GM19025 (cell line): ENCODE measurements around the gene DR1.
"Not testable (repeated sequence)": the region's sequence is repeated elsewhere in the genome, so short reads cannot be mapped to it uniquely, and the experiment has no call there.

Experiments
- ATAC-seq: cut with Tn5 transposase; IDR thresholded peaks from one replicate; pipeline ENCODE4 v1.9.1; 2021; ENCODE audit warnings: mild to moderate bottlenecking, low read depth, moderate library complexity; ENCODE audit not compliant: unreplicated experiment

DR1 gene

DNA sequence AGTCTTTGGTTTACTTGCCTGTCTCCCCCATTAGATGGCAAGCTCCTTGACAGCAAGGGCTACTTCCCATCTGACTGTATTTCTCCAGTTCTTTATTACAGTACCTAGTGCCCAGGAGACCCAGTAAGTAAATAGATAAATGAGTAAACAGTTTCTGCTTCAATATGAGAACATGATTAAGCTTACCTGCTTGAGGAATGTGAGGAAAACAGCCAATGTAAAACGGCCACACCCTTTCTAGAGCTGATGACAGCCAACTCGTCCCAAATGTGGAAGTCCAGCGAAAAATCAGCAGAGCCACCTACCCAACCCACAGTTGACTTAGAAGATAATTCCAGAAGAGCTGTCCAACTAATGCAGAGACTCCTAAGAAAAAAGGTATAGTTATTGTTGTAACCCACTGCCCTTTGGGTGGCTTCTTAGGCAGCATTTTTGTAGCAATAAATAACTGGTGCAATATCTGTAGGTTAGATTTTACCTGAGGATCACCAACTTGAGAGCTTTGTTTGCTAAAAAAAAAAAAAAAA is 6.5 kb upstream of the DR1 start:
- no peak for ATAC-seq

DNA sequence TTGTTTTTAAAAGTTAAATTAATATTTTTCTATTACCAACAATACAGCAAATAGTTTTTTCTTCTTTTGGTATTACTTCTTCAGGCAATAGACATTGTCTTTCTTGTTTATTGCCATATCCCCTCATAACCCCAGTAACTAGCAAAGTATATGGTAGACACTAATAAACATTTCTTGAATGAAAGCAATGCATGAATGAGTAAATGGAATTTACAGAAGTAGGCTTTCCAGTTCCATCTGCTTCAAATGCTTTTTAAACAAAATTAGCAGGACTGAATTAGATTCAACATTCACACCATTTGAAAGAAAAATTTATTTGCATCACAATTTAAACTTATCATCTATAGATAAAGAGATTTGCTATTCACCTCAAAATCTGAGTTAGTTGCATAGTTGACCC is 5.6 kb upstream of the DR1 start:
- ATAC-seq = no peak

DNA sequence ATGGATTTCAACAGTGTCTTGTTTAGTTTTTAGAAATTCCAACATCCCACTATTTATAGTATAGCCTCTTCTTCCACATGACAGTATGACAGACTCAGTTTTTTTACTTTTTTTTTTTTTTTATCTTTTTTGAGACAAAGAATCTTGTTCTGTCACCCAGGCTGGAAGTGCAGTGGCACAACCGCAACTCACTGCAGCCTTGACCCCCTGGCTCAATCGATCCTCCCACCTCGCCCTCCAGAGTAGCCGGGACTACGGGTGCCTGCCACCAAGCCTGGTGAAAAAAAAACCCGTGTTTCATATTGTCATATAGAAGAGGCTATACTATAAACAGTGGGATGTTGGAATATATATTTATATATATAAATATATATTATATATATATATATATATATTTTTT is 1.2 kb upstream of the DR1 start:
- ATAC-seq = no peak

DNA sequence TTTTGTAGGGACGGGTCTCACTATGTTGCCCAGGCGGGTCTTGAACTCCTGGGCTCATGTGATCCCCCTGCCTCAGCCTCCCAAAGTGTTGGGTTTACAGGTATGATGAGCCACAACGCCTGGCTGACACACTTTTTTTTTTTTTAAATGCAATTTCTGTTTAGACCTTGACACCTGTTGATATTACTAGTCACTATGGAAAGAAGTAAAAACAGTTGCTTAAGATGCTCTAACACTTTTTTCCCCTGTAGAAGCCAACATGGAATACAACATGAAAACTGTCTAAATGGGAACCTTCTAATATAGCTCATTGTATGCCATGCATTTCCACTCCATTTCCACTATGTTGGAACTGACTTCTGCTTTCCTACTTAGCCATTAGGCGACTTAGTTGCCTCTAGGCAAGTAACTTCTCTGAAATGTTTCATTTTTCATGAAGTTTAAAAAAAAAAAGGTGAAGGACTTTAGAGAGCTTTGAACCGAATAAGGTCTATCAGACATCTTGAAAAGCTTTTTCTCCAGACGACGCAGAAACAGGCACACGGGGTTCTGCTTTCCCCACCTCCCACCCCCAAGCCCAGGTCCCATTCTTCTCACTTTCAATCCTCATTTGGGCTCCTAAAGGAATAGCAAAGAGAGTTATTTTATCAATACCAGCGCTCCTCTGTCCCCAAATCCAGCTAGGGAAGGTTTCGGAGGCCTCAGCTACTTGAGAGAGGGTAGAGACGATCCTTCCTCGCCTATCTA is 648 bp upstream of the DR1 start:
- ATAC-seq = peak; percentile 2

DNA sequence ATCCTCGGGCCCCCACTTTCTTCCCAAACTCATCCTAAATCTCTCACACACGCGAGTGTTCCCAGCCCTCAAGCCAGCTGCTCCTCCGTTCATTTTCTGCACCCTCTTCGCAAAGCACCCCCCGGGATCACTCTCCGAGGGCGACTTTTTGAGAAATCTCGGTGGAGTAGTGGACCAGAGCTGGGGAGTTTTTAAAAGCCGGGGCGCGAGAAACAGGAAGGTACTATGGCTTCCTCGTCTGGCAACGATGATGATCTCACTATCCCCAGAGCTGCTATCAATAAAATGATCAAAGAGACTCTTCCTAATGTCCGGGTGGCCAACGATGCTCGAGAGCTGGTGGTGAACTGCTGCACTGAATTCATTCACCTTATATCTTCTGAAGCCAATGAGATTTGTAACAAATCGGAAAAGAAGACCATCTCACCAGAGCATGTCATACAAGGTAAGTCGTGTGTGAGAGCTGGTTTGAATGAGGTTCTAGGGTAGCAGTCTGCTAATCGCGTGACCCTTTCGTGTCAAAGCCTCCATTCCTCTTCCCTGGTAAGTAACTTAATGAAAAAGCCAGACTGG is 800 bp downstream of the DR1 start:
- ATAC-seq = peak; percentile 18

DNA sequence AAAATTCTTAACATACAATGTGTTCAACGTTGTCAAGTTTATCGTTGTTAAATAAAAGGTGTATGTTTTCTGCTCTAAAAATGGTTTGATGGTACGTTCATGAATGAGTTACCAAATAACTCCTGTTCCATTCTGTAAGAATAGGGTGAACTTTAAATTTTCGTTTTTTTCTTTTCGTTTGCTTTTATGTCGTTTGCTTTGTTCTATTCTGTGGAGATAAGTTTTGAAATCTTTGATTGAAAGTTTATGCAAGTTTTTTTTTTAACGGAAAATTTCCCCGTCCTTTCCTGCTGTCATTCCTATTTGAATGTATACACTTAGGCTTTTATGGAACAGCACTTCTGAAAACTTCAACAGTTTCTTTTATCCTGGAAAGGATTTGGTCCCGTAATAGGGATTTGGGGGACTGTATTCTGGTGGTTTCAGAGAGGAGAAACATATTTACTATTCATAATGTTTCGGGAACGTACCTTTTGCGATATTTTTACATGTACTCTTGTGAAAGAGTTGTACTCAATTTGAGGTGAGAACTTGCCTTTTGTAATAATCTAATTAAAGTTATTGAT is 1.7 kb downstream of the DR1 start:
- no peak for ATAC-seq

DNA sequence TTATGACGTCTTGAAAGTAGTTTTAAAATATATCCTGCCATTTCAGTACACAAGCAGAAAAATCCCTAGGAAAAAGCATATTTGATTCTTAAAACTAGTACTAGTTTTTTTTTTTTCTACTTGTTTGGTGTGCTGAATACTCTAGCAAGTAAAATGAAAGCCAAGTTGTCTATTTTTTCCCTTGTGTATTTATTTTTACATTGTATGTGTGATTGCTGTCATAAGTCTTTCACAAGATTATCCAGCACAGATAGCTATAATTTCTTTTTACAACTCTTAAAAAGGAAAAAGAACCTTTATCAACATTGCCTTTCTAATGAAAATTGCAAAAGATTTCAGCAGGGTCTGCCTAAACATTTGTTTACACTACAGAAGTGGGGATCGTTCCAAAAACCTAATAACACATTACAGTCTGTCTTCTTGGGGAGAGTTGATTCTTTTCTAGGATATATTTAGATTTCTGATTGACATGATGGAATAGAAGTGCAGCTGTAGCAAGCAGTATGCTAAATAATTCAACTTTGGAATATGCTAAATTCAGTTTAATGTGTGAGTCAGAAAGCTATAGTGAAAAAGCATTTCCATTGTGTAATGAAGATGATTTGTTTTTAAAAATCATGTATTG is 2.5 kb downstream of the DR1 start:
- ATAC-seq = no peak

DNA sequence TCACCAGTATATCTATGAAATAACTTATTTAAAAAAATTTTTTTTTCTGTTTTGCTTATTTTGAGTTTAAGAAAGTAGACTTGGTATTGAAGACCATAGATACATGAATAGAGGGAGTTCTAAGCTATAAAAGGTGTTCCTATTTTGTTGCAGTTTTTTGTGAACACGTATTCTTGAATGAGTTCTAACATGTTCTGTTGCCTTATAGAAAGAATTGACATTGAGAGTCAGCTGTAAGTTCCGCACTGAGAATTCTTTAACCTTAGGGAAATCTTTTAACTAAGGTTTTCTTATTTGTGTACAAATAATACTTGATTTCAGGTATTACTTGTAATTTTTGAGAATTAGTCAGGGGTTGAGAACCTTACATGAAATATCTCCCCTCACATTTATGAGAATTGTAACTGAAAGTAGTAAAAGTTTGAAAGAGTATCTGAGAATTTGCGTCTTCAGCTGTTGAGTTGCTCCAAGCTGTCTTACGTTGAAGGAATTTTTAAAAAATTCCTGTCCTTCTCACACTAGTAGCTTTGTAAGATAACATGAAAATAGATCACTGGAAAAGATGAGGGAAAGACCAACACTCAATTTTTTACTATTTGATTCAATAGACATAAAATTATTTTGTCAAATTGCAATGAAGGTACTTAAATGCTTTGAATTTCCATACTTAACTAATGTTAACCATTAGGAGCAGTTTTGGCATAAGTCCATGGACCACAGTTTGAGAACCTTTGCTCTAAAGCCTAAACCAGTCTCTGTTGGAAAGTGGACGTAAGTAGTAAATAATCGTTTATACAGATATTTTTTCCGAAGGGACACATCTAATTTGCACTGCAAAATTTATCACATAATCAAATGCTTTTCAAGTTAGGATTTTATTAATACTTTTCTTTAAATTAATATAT is 3.8 kb downstream of the DR1 start:
- no peak for ATAC-seq

DNA sequence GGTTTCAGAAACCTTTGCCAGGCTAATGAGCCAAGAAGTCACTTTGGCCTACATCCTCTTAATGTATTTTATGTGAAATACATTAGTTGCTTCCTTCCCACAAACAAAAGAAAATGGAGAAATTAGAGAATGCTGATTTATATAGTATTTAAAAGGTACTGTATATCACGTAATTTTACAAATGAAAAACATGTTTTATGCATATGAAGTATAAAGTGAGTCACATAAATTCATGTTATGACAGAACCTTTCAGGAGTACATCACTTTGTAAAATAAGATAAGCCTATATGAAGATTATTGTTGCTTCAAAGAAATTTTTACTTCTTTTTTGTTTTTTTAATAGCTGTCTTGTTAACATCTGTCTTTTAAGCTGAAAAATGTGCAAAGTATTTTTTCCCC is 4.6 kb downstream of the DR1 start:
- no peak for ATAC-seq

DNA sequence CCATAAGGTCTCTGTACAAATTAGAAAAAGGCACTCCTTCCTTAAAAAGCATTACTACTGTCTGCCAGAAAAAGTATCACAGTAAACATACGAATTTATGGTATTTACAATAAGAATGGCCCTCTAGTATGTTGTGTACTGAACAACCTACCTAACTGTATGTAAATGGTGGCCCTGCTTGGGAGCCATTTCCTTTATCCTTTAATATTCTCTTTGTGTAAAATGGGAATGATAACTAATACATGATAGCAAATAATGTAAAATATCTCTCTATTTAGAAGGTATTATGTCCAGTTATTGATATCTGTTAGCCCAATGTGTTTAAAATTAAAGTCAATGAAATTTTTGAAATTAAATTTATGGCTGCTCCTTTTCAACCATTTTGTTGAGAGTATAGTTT is 5.2 kb downstream of the DR1 start:
- no peak for ATAC-seq

DNA sequence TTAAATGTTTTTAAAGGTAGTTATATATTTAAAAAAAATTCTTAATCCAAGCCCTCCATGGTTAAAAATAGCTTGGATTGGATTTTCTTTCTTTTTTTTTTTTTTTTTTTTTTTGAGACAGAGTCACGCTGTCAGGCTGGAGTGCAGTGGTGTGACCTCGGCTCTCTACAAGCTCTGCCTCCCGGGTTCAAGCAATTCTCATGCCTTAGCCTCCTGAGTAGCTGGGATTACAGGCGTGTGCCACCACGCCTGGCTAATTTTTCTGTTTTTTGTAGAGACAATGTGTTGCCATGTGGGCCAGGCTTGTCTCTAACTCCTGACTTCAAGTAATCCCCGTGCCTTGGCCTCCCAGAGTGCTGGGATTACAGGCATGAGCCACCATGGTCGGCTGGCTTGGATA is 5.6 kb downstream of the DR1 start:
- ATAC-seq = not testable (repeated sequence)

DNA sequence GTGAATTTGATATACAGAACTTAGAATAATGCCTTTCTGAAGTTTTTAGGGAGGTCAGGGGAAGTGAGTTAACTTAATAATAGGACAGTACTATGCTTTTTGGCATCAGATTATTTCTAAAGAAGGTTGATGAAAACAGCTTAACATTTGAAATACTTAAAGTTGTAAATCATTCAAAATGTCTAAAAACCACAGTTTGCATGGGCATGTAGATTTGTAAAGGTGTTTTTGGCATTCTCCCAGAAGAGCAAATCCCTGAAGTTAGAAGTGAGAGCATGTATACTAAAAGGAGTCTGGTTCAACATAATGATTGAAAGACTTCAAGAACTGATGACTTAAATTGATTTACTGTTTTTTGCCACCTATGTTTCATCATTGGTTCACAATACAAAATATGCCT is 6.7 kb downstream of the DR1 start:
- ATAC-seq = no peak

DNA sequence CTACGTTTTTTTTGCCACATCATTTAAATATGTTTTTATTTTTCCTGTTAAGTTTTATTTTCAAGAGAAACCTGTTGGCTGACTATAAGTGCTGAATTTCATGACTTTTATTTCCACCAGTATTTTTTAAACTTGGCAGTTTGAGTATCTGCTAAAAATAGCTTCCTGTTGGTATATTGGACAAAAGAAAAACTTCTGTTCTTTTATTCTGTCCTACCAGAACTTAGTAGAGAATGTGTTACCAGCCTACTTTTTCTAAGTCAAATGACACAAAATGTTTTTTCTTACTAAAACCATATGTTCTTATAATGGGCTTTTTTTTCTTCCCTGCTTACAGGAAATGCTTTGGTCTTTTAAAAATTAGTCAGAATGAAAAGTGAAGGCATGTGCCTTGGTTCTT is 7.6 kb downstream of the DR1 start:
- no peak for ATAC-seq

DNA sequence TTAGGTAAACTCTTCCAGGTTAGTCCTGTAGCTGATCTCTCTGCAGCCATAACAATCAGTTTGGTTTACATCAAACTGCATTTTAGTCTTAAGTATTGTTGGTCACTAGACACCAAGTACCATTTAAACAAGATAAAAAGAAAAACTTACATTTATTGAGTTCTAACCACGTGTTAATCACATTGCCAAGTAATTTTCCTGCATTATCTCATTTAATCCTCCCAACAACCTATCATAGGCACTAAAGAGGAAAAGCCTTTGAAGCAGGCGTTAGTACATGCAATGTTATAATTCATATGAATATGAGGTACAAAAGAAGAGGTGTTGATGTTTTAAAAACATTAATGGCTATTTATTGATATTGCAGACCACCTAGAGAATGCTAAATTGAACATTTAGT is 9.0 kb downstream of the DR1 start:
- no peak for ATAC-seq

DNA sequence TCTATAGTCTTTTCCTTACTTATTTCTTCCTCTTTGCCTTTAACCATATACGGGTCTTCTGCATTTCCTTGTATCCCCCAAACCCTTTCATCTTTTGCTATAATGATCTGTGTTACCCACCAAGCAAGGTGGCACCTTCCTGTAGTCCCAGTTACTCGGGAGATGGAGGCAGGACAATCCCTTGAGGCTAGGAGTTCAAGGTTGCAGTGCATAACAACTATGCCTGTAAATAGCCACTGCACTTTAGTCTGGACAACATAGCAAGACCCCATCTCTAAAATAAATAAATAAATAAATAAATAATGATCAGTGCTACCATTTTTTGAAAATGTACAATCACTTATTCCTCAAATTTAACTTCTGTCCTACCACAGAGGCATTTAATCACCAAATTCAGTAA is 11.5 kb downstream of the DR1 start:
- no peak for ATAC-seq

DNA sequence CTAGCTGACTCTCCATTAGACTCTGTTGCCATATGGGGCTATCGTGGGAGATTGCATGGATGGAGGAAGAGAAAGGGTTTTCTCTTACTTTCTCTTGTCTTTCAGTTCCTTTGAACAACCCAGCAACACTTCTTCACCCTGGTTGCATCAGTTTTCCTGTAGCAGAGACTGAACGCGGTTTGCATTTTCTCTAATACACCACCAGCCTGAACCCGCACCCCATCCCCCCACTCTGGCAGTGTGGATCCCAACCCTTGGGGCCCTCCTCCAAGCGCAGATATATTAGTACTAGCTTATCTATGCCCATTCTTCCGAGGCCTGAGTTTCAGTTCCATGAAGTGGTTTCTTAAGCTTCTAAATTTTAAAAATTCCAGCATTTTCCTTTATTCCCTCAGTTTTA is 12.6 kb downstream of the DR1 start:
- no peak for ATAC-seq

DNA sequence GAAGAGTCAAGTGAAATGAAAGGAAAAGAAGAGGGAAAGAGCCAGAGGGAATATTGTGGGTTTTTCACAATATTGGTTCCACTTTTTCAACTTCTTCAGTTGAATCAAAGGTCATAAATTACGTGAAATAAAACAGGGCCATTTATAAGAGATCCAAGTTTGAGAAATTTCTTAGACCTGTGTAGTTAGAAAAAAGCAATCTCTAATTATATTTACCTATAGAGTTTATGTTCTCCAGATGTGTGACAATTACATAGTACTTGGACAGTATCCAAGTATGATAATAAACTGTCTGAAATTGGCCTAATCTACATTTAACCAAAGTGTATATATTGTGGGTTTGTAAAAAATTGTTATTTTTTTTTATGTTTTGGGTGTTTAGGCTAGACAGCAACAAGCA is 14.4 kb downstream of the DR1 start:
- no peak for ATAC-seq

DNA sequence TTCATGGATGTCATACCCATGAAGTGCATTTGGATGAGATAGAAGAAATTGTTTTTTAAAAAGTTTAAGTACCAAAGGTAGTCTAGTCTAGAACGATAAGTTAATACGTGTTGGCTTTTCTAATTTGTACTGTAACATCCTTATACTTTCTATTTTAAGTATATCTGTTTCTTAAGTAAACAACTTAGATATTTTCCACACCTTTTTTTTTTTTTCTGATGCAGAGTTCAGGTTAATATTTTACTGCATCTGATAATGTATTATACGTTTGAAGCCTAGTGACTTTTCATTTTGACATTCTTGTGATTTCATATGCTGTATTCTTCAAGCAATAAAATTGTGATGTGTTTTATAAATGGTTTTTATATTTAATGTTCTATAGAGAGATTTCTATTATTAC is 16.5 kb downstream of the DR1 start:
- no peak for ATAC-seq

DNA sequence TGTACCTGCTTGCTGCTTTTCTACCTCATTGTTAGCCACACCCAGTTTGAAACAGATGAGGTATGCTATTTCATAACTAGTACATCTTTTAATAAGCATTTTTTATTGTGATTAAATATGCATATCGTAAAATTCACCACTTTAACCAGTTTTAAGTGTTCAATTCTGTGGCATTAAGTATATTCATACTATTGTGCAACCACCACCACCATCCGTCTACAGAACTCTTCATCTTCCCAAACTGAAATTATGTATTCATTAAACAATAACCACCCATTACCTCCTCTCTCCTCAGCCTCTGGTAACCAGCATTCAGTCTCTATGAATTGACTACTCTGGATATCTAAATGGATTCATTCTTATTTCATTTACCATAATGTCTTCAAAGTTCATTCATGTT is 20.1 kb downstream of the DR1 start:
- ATAC-seq = no peak

DNA sequence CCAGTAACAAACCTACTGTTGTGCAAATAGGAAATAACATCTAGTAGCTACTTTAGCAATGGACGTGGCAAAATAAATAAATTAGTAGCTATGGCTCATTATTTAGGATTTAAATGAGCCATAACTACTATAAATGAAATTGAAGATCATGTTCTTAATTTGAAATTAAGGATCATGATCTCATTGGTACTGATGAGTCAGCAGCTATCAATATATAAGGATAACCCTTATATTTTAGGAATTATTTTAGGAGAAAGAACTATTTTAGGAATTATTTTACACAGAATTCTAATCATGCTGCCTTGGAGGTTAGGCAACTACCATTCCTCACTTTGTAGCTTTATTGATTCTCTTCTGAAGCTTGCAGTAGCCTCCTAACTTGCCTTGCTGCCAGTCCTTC is 24.0 kb downstream of the DR1 start:
- ATAC-seq = no peak
